IMR-90 (cell line): ENCODE data around the gene RDH13. TPM values are rescaled to one million over a fixed set of nuclear protein-coding genes. Genes with fewer than 3 reads are reported as not detected.

ENCODE experiments used
- ATAC-seq: fragments of 200-7000 bp; cut with Tn5 transposase; 2 replicates; pipeline ENCODE4 v1.9.1; 2020; ENCODE audit warnings: low read depth, mild to moderate bottlenecking, moderate library complexity
- BruUV-seq: library from RNA; stranded (reverse); fragments of 400-500 nt; replicated peaks from 2 replicates; lab custom pipeline; 2021; lab: Mats Ljungman, UMichigan
- CTCF ChIA-PET: fragments of 300-600 bp; formaldehyde crosslinking; extraction: SDS; loops from one replicate; lab custom pipeline; 2021; ENCODE audit warnings: antibody characterized with exemption; lab: Yijun Ruan, JAX
- POLR2A ChIA-PET: fragments of 300-600 bp; sonication (Branson Sonifier 250); formaldehyde crosslinking; loops from one replicate; lab custom pipeline; 2022; ENCODE audit warnings: antibody characterized with exemption; ENCODE audit not compliant: unreplicated experiment; lab: Charles Lee
- DNase-seq: peaks from one replicate; pipeline ENCODE4 v3.0.0; 2013
- H2AFZ ChIP-seq: replicated peaks from 2 replicates; pipeline ENCODE3; 2013; ENCODE audit warnings: low read length, mild to moderate bottlenecking; ENCODE audit not compliant: poor library complexity
- H2AK5ac ChIP-seq: 2 replicates; pipeline ENCODE4 v1.6.1; 2013; ENCODE audit warnings: low read depth, low read length, inconsistent platforms
- H2AK9ac ChIP-seq: replicated peaks from 2 replicates; pipeline ENCODE3; 2013; ENCODE audit warnings: mild to moderate bottlenecking, low read depth, low read length, moderate library complexity; ENCODE audit not compliant: poor library complexity
- H2BK120ac ChIP-seq: 2 replicates; pipeline ENCODE4 v1.6.1; 2013; ENCODE audit warnings: low read depth, low read length, inconsistent platforms
- H2BK15ac ChIP-seq: 3 replicates; pipeline ENCODE4 v1.6.1; 2013; ENCODE audit warnings: low read depth, low read length, inconsistent platforms
- H2BK20ac ChIP-seq: 2 replicates; pipeline ENCODE4 v1.6.1; 2013; ENCODE audit warnings: low read depth, mild to moderate bottlenecking, inconsistent platforms, low read length, moderate library complexity
- H2BK5ac ChIP-seq: 2 replicates; pipeline ENCODE4 v1.6.1; 2013; ENCODE audit warnings: mild to moderate bottlenecking, low read depth, low read length, inconsistent platforms; ENCODE audit not compliant: poor library complexity, severe bottlenecking
- H3K14ac ChIP-seq: replicated peaks from 2 replicates; pipeline ENCODE4 v1.6.1; 2013; ENCODE audit warnings: low read depth, low read length, inconsistent platforms
- H3K18ac ChIP-seq: 2 replicates; pipeline ENCODE4 v1.6.1; 2013; ENCODE audit warnings: low read depth, low read length, control low read depth
- H3K23ac ChIP-seq: 2 replicates; pipeline ENCODE4 v1.6.1; 2013; ENCODE audit warnings: low read depth, low read length, inconsistent platforms
- H3K27ac ChIP-seq: 2 replicates; pipeline ENCODE4 v1.5.1; 2013; ENCODE audit warnings: mild to moderate bottlenecking, control low read depth, low read length; ENCODE audit not compliant: insufficient read depth
- H3K27me3 ChIP-seq: 2 replicates; pipeline ENCODE4 v1.6.1; 2013; ENCODE audit warnings: low read length; ENCODE audit not compliant: control insufficient read depth, insufficient read depth
- H3K36me3 ChIP-seq: 2 replicates; pipeline ENCODE4 v1.6.1; 2013; ENCODE audit warnings: low read length, mixed read lengths; ENCODE audit not compliant: control insufficient read depth, insufficient read depth
- H3K4ac ChIP-seq: 2 replicates; pipeline ENCODE4 v1.6.1; 2013; ENCODE audit warnings: low read depth, low read length, inconsistent platforms
- H3K4me1 ChIP-seq: 2 replicates; pipeline ENCODE4 v1.6.1; 2013; ENCODE audit warnings: low read length, mixed read lengths; ENCODE audit not compliant: control insufficient read depth, insufficient read depth
- H3K4me2 ChIP-seq: 2 replicates; pipeline ENCODE4 v1.6.1; 2013; ENCODE audit warnings: low read depth, mild to moderate bottlenecking, control low read depth, low read length, moderate library complexity
- H3K4me3 ChIP-seq: 2 replicates; pipeline ENCODE4 v1.5.1; 2013; ENCODE audit warnings: low read depth, mild to moderate bottlenecking, control low read depth, low read length, moderate library complexity; ENCODE audit not compliant: insufficient read depth
- H3K56ac ChIP-seq: 2 replicates; pipeline ENCODE4 v1.6.1; 2013; ENCODE audit warnings: low read length, inconsistent platforms; ENCODE audit not compliant: insufficient read depth; ENCODE audit errors: extremely low read depth
- H3K79me1 ChIP-seq, 2 experiments: 2 replicates each; pipeline ENCODE4 v1.6.1; 2013; ENCODE audit warnings: low read length in 2 of 2, inconsistent platforms in 1 of 2, low read depth in 1 of 2
- H3K9ac ChIP-seq: 2 replicates; pipeline ENCODE4 v1.6.1; 2013; ENCODE audit warnings: low read depth, low read length, control low read depth
- H3K9me1 ChIP-seq: 2 replicates; pipeline ENCODE4 v1.6.1; 2013; ENCODE audit warnings: low read length, inconsistent platforms; ENCODE audit not compliant: insufficient read depth
- H3K9me3 ChIP-seq: 2 replicates; pipeline ENCODE4 v1.6.1; 2013; ENCODE audit warnings: low read length; ENCODE audit not compliant: control insufficient read depth, insufficient read depth
- H4K20me1 ChIP-seq: 2 replicates; pipeline ENCODE4 v1.6.1; 2013; ENCODE audit warnings: low read length, inconsistent platforms; ENCODE audit not compliant: insufficient read depth
- H4K5ac ChIP-seq: 2 replicates; pipeline ENCODE4 v1.6.1; 2013; ENCODE audit warnings: mild to moderate bottlenecking, low read depth, low read length, control low read depth
- H4K8ac ChIP-seq, 2 experiments: 2 replicates each; pipeline ENCODE4 v1.6.1; 2013; ENCODE audit warnings: low read depth in 2 of 2, low read length in 2 of 2, control low read depth in 1 of 2, inconsistent platforms in 1 of 2
- H4K91ac ChIP-seq: 2 replicates; pipeline ENCODE4 v1.6.1; 2013; ENCODE audit warnings: low read depth, low read length, inconsistent platforms; ENCODE audit not compliant: insufficient read depth
- BHLHE40 ChIP-seq: fragments of 150-350 bp; IDR thresholded peaks from 2 replicates; pipeline ENCODE4 v1.6.1; 2016; ENCODE audit warnings: mild to moderate bottlenecking, low read depth, low read length
- CHD1 ChIP-seq: IDR thresholded peaks from 2 replicates; pipeline ENCODE4 v1.6.1; 2012; ENCODE audit warnings: low read depth, low read length, improper control_type of control experiment
- ELK1 ChIP-seq: fragments of 150-350 bp; IDR thresholded peaks from 2 replicates; pipeline ENCODE4 v1.6.1; 2016; ENCODE audit warnings: low read depth, mild to moderate bottlenecking, low read length, moderate library complexity, borderline replicate concordance
- FOS ChIP-seq: fragments of 150-350 bp; IDR thresholded peaks from 2 replicates; pipeline ENCODE4 v1.6.1; 2016; ENCODE audit warnings: low read depth, low read length
- MAFK ChIP-seq: IDR thresholded peaks from 2 replicates; pipeline ENCODE4 v1.6.1; 2012; ENCODE audit warnings: low read depth, low read length, improper control_type of control experiment
- MAZ ChIP-seq: IDR thresholded peaks from 2 replicates; pipeline ENCODE4 v1.6.1; 2012; ENCODE audit warnings: low read depth, mild to moderate bottlenecking, low read length, improper control_type of control experiment, moderate library complexity, borderline replicate concordance
- RCOR1 ChIP-seq: IDR thresholded peaks from 2 replicates; pipeline ENCODE4 v1.6.1; 2012; ENCODE audit warnings: mild to moderate bottlenecking, low read length, improper control_type of control experiment; ENCODE audit not compliant: insufficient replicate concordance
- RFX5 ChIP-seq: IDR thresholded peaks from 2 replicates; pipeline ENCODE4 v1.8.0; 2012; ENCODE audit warnings: low read depth, mild to moderate bottlenecking, low read length, moderate library complexity
- SMC3 ChIP-seq: fragments of 150-350 bp; IDR thresholded peaks from 2 replicates; pipeline ENCODE4 v1.6.1; 2016; ENCODE audit warnings: low read depth, mild to moderate bottlenecking, antibody characterized with exemption, low read length, moderate library complexity
- WGBS, 2 experiments: methylation state at CpG; one replicate each; pipeline versions ENCODE4 v1.1.5 to v1.1.7; 2013; ENCODE audit warnings: missing lambda C conversion rate in 2 of 2; ENCODE audit not compliant: insufficient read length in 1 of 2; ENCODE audit errors: extremely low coverage in 2 of 2; 5-methylcytosine and 5-hydroxymethylcytosine counted together
- dilution Hi-C: fragments of 300-500 bp; cut with HindIII; formaldehyde crosslinking; loops from one replicate; pipeline ENCODE4 v1.14.3; 2018; ENCODE audit warnings: low sequenced_read_pairs; ENCODE audit not compliant: unreplicated experiment
- in situ Hi-C: fragments of 300-500 bp; cut with MboI; formaldehyde crosslinking; loops from 3 replicates; pipeline ENCODE4 v1.14.3; 2019; ENCODE audit warnings: low sequenced_read_pairs, inconsistent platforms, mixed read lengths
- intact Hi-C: fragments of 100-400 bp; cut with micrococcal nuclease; formaldehyde crosslinking; loops from 2 replicates; pipeline ENCODE4 v1.10.0; 2022
- polyA plus RNA-seq, 3 experiments: library from polyadenylated mRNA; depleted of rRNA; stranded (reverse); fragments of >200 nt; gene quantifications; 2 replicates each; pipeline ENCODE4 v1.2.3, GENCODE V29; 2012; ENCODE audit warnings: low replicate concordance in 1 of 3
- total RNA-seq: library from RNA; depleted of rRNA; stranded (reverse); fragments of >200 nt; gene quantifications from 2 replicates; pipeline ENCODE4 v1.2.3, GENCODE V29; 2012
- TF ChIP-seq, protein P1 (sequence below): conservative IDR thresholded peaks from 2 replicates; pipeline ENCODE4 v1.5.1; 2012; ENCODE audit warnings: mild to moderate bottlenecking, low read depth, low read length, improper control_type of control experiment

RDH13 gene
- total and polyA plus RNA-seq, 2 of the 4 experiments (the other 2 are of a cell fraction) = 7.5 to 7.8 TPM

GRCh38 chr19:55075371-55075998 is 12.5 kb upstream of the RDH13 start, which contains the start of gene EPS8L1:
Gene EPS8L1, plus strand, starts transcription at chr19:55075869. Its CDS starts 576 bp downstream, at chr19:55076445.
- dilution Hi-C loops (no loop called here), in situ Hi-C loops (no loop called here), intact Hi-C loops (no loop called here)
- DNase-seq (no peak), ATAC-seq (no peak)
- Histone ChIP-seq H4K8ac (no peak within 1 kb of the TSS), H3K14ac (no peak within 1 kb of the TSS), H3K27ac (no peak within 1 kb of the TSS), H3K9me3 (no peaks in the 10 kb centered on the region; the same call in 1 of the 2 replicates), H4K5ac (no peak within 1 kb of the TSS), H4K20me1 (no peaks in the 10 kb centered on the region), H3K4ac (no peak within 1 kb of the TSS), H2AFZ (no peak within 1 kb of the TSS), H4K91ac (no peak within 1 kb of the TSS), H2BK120ac (no peak within 1 kb of the TSS), H2BK20ac (no peak within 1 kb of the TSS), H2BK15ac (no peak within 1 kb of the TSS), H3K18ac (no peak within 1 kb of the TSS), H3K9ac (no peak within 1 kb of the TSS), H3K79me1 (no peaks in the 10 kb centered on the region), H3K4me3 (no peak within 1 kb of the TSS), H3K9me1 (peaks cover 3% of the 10 kb centered on the region; the same call in 1 of the 2 replicates), H3K56ac (no peak within 1 kb of the TSS), H3K4me2 (no peak within 1 kb of the TSS), H3K23ac (no peak within 1 kb of the TSS), H3K36me3 (no peaks in the 10 kb centered on the region), H2BK5ac (no peak within 1 kb of the TSS), H3K27me3 (peaks cover 29% of the 10 kb centered on the region), H2AK5ac (no peak within 1 kb of the TSS), H3K4me1 (peaks cover 2% of the 10 kb centered on the region; the same call in 1 of the 2 replicates), H2AK9ac (no peak within 1 kb of the TSS)
- ChIA-PET CTCF (no interaction called here), POLR2A (no interaction called here)
- WGBS, 2 experiments = 23% methylated on average over 8 of the region's 18 CpGs; no CpG with 5 or more reads in 1 of the 2 experiments
- BruUV-seq = no TSS peak
- no peak for TF ChIP-seq MAFK
- no peak for TF ChIP-seq FOS
- TF ChIP-seq RFX5 = no peak
- TF ChIP-seq CHD1 = no peak
- no peak for TF ChIP-seq BHLHE40
- TF ChIP-seq ELK1 = no peak
- no peak for TF ChIP-seq SMC3
- TF ChIP-seq, protein P1, sequence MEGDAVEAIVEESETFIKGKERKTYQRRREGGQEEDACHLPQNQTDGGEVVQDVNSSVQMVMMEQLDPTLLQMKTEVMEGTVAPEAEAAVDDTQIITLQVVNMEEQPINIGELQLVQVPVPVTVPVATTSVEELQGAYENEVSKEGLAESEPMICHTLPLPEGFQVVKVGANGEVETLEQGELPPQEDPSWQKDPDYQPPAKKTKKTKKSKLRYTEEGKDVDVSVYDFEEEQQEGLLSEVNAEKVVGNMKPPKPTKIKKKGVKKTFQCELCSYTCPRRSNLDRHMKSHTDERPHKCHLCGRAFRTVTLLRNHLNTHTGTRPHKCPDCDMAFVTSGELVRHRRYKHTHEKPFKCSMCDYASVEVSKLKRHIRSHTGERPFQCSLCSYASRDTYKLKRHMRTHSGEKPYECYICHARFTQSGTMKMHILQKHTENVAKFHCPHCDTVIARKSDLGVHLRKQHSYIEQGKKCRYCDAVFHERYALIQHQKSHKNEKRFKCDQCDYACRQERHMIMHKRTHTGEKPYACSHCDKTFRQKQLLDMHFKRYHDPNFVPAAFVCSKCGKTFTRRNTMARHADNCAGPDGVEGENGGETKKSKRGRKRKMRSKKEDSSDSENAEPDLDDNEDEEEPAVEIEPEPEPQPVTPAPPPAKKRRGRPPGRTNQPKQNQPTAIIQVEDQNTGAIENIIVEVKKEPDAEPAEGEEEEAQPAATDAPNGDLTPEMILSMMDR = no peak
- TF ChIP-seq MAZ = no peak
- TF ChIP-seq RCOR1 = no peak
